Mesenchymal stem cell (in vitro differentiated cells and primary cell): Measurements from ENCODE around the gene F3.

ENCODE experiments used
- DNase-seq: peaks from one replicate; pipeline ENCODE4 v3.0.0-alpha.2; 2013
- H2AFZ ChIP-seq: one replicate; pipeline ENCODE4 v1.6.1; 2013; ENCODE audit warnings: low read depth, mild to moderate bottlenecking, control low read depth, inconsistent platforms, low read length, moderate library complexity
- H2AK5ac ChIP-seq: 2 replicates; pipeline ENCODE4 v1.6.1; 2013; ENCODE audit warnings: low read length, moderate library complexity, mild to moderate bottlenecking, inconsistent platforms; ENCODE audit not compliant: severe bottlenecking
- H2BK120ac ChIP-seq: one replicate; pipeline ENCODE4 v1.6.1; 2013; ENCODE audit warnings: low read depth, mild to moderate bottlenecking, inconsistent platforms, low read length, moderate library complexity
- H2BK12ac ChIP-seq, 2 experiments: one replicate each; pipeline ENCODE4 v1.6.1; 2013; ENCODE audit warnings: inconsistent platforms in 2 of 2, low read length in 2 of 2, mild to moderate bottlenecking in 2 of 2, moderate library complexity in 2 of 2, control low read depth in 1 of 2
- H2BK15ac ChIP-seq: one replicate; pipeline ENCODE4 v1.6.1; 2013; ENCODE audit warnings: mild to moderate bottlenecking, low read depth, inconsistent platforms; ENCODE audit not compliant: poor library complexity, severe bottlenecking
- H2BK5ac ChIP-seq: 2 replicates; pipeline ENCODE4 v1.6.1; 2013; ENCODE audit warnings: low read depth, mild to moderate bottlenecking, low read length, control low read depth, inconsistent platforms; ENCODE audit not compliant: poor library complexity, severe bottlenecking
- H3K14ac ChIP-seq, 2 experiments: one replicate each; pipeline ENCODE4 v1.6.1; 2013; ENCODE audit warnings: inconsistent platforms in 2 of 2, low read length in 2 of 2, control low read depth in 1 of 2, mild to moderate bottlenecking in 1 of 2, moderate library complexity in 1 of 2
- H3K18ac ChIP-seq, 2 experiments: one replicate each; pipeline ENCODE4 v1.6.1; 2013; ENCODE audit warnings: inconsistent platforms in 2 of 2, low read length in 2 of 2, control low read depth in 1 of 2, low read depth in 1 of 2, mild to moderate bottlenecking in 1 of 2
- H3K23ac ChIP-seq, 2 experiments: one replicate each; pipeline ENCODE4 v1.6.1; 2013; ENCODE audit warnings: inconsistent platforms in 2 of 2, low read length in 2 of 2, mild to moderate bottlenecking in 2 of 2, moderate library complexity in 2 of 2, control low read depth in 1 of 2
- H3K27ac ChIP-seq: 2 replicates; pipeline ENCODE4 v1.5.1; 2013; ENCODE audit warnings: mild to moderate bottlenecking, moderate library complexity, low read length, control low read depth, inconsistent platforms; ENCODE audit not compliant: poor library complexity, severe bottlenecking
- H3K27me3 ChIP-seq, 2 experiments: 2 replicates each; pipeline versions ENCODE4 v1.6.1 to v1.7.0; 2013; ENCODE audit warnings: low read length in 2 of 2, mild to moderate bottlenecking in 2 of 2, moderate library complexity in 2 of 2, control low read depth in 1 of 2, inconsistent platforms in 1 of 2; ENCODE audit not compliant: control insufficient read depth in 1 of 2, insufficient read depth in 1 of 2
- H3K36me3 ChIP-seq, 2 experiments: 2 replicates each; pipeline versions ENCODE4 v1.6.1 to v1.7.0; 2013; ENCODE audit warnings: low read length in 2 of 2, control low read depth in 1 of 2, inconsistent platforms in 1 of 2, low read depth in 1 of 2, mild to moderate bottlenecking in 1 of 2; ENCODE audit not compliant: insufficient read depth in 2 of 2, control insufficient read depth in 1 of 2
- H3K4ac ChIP-seq, 2 experiments: one replicate each; pipeline ENCODE4 v1.6.1; 2013; ENCODE audit warnings: inconsistent platforms in 2 of 2, low read length in 2 of 2, mild to moderate bottlenecking in 2 of 2, moderate library complexity in 2 of 2, control low read depth in 1 of 2, low read depth in 1 of 2
- H3K4me1 ChIP-seq: 2 replicates; pipeline ENCODE4 v1.6.1; 2013; ENCODE audit warnings: low read depth, low read length, control low read depth; ENCODE audit not compliant: control insufficient read depth, insufficient read depth
- H3K4me2 ChIP-seq: 2 replicates; pipeline ENCODE4 v1.6.1; 2013; ENCODE audit warnings: low read length, mild to moderate bottlenecking, inconsistent platforms; ENCODE audit not compliant: poor library complexity, severe bottlenecking
- H3K4me3 ChIP-seq, 2 experiments: 2 replicates each; pipeline versions ENCODE4 v1.5.1 to v1.7.0; 2013; ENCODE audit warnings: low read length in 2 of 2, mild to moderate bottlenecking in 2 of 2, control low read depth in 1 of 2, low read depth in 1 of 2; ENCODE audit not compliant: insufficient read depth in 1 of 2
- H3K79me1 ChIP-seq: replicated peaks from 2 replicates; pipeline ENCODE4 v1.6.1; 2013; ENCODE audit warnings: mild to moderate bottlenecking, control low read depth, low read length, inconsistent platforms; ENCODE audit not compliant: poor library complexity, severe bottlenecking
- H3K9ac ChIP-seq: 2 replicates; pipeline ENCODE4 v1.7.0; 2013; ENCODE audit warnings: mild to moderate bottlenecking, low read length, moderate library complexity
- H3K9me3 ChIP-seq: 2 replicates; pipeline ENCODE4 v1.7.0; 2013; ENCODE audit warnings: mild to moderate bottlenecking, low read length; ENCODE audit not compliant: control insufficient read depth
- H4K8ac ChIP-seq: one replicate; pipeline ENCODE4 v1.6.1; 2013; ENCODE audit warnings: inconsistent platforms, mild to moderate bottlenecking, low read length, moderate library complexity
- H4K91ac ChIP-seq: one replicate; pipeline ENCODE4 v1.6.1; 2013; ENCODE audit warnings: mild to moderate bottlenecking, low read length, inconsistent platforms
- WGBS: methylation state at CpG from one replicate; pipeline ENCODE4 v1.1.7; 2013; ENCODE audit warnings: mixed read lengths; 5-methylcytosine and 5-hydroxymethylcytosine counted together

The F3 gene

GRCh38 chr1:94560333-94560732 is 18.8 kb upstream of the F3 start:
- H3K9me3 ChIP-seq = no peaks in the 10 kb centered on the region
- H2BK15ac ChIP-seq = no peak overlapping the region
- H3K4me1 ChIP-seq = peaks cover 3% of the 10 kb centered on the region
- H3K27me3 ChIP-seq = no peaks in the 10 kb centered on the region
- H3K4ac ChIP-seq = no peak overlapping the region
- no peak overlapping the region for H3K23ac ChIP-seq
- no CpG with 5 or more reads among the region's 1 CpG for WGBS
- no peak overlapping the region for H4K8ac ChIP-seq
- H2BK5ac ChIP-seq = no peak overlapping the region
- peak overlapping the region; percentile 59 for H2BK120ac ChIP-seq
- no peak overlapping the region for H3K14ac ChIP-seq
- no peak overlapping the region for H4K91ac ChIP-seq
- no peaks in the 10 kb centered on the region for H3K79me1 ChIP-seq
- peak overlapping the region in 1 of 2 experiments; percentile 68 for H3K18ac ChIP-seq
- H3K27ac ChIP-seq = no peak overlapping the region
- no peak overlapping the region for H3K9ac ChIP-seq
- H3K36me3 ChIP-seq = no peaks in the 10 kb centered on the region
- no peak overlapping the region for H2BK12ac ChIP-seq
- H2AFZ ChIP-seq = no peak overlapping the region
- H2AK5ac ChIP-seq = no peak overlapping the region
- DNase-seq = no peak
- H3K4me2 ChIP-seq = no peak overlapping the region
- H3K4me3 ChIP-seq = no peak overlapping the region

- peaks cover 3% of the 10 kb centered on the region for H3K4me1 ChIP-seq
- no peak overlapping the region for H3K27ac ChIP-seq
- peak overlapping the region; percentile 3 for H2BK5ac ChIP-seq
- no peak overlapping the region for H2AK5ac ChIP-seq
- H3K4ac ChIP-seq = peak overlapping the region in 1 of 2 experiments; percentile 19
- no peak overlapping the region for H3K14ac ChIP-seq
- no peak overlapping the region for H2AFZ ChIP-seq
- H4K8ac ChIP-seq = peak overlapping the region; percentile 89
- 60% methylated on average over 1 of the region's 1 CpG for WGBS
- H3K4me3 ChIP-seq = no peak overlapping the region
- no peak overlapping the region for H3K23ac ChIP-seq
- H3K79me1 ChIP-seq = no peaks in the 10 kb centered on the region
- no peaks in the 10 kb centered on the region for H3K9me3 ChIP-seq
- H2BK120ac ChIP-seq = peak overlapping the region; percentile 59
- peak overlapping the region; percentile 23 for H2BK15ac ChIP-seq
- peak overlapping the region; percentile 68 to 71 for H3K18ac ChIP-seq
- no peaks in the 10 kb centered on the region for H3K27me3 ChIP-seq
- DNase-seq = no peak
- no peaks in the 10 kb centered on the region for H3K36me3 ChIP-seq
- no peak overlapping the region for H3K9ac ChIP-seq
- peak overlapping the region; percentile 23 for H4K91ac ChIP-seq
- no peak overlapping the region for H3K4me2 ChIP-seq
- peak overlapping the region in 1 of 2 experiments; percentile 82 for H2BK12ac ChIP-seq
Measured at GRCh38 chr1:94559921-94560320, 18.4 kb upstream of the F3 start.

DNA sequence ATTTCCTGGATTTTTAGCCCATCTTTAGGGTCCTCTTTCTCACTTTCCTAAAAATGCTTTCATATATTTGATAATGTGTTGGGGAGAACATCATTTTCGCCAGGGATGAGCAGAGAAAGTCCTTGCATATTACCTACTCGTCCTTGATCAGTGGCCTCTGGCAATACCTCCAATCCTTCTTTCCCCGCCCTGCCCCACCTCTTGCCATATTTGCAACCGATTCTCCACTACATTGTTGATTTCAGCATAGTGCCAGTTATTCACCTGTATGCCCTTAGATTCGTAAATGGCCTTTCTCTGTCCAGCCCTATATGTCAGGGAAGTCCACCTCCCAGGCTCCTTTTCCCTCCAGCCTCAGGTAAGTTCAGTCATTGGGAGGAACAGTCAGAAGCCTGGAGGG is 13.5 kb upstream of the F3 start:
- H3K27me3 ChIP-seq = no peaks in the 10 kb centered on the region
- no peaks in the 10 kb centered on the region for H3K9me3 ChIP-seq
- DNase-seq = no peak
- 97% methylated on average over 4 of the region's 5 CpGs for WGBS
- H3K79me1 ChIP-seq = no peaks in the 10 kb centered on the region
- H3K36me3 ChIP-seq = no peaks in the 10 kb centered on the region
- no peak overlapping the region for H4K91ac ChIP-seq
- peak overlapping the region; percentile 49 to 76 for H2BK12ac ChIP-seq
- H2AK5ac ChIP-seq = no peak overlapping the region
- H3K14ac ChIP-seq = no peak overlapping the region
- H2BK5ac ChIP-seq = no peak overlapping the region
- peak overlapping the region; percentile 2 to 16 for H3K18ac ChIP-seq
- no peak overlapping the region for H4K8ac ChIP-seq
- no peak overlapping the region for H3K4me2 ChIP-seq
- no peak overlapping the region for H2BK15ac ChIP-seq
- H3K27ac ChIP-seq = no peak overlapping the region
- H2AFZ ChIP-seq = no peak overlapping the region
- peak overlapping the region in 1 of 2 experiments; percentile 21 for H3K4ac ChIP-seq
- H3K23ac ChIP-seq = no peak overlapping the region
- peaks cover 6% of the 10 kb centered on the region for H3K4me1 ChIP-seq
- H3K4me3 ChIP-seq = no peak overlapping the region
- no peak overlapping the region for H3K9ac ChIP-seq
- H2BK120ac ChIP-seq = no peak overlapping the region

DNA sequence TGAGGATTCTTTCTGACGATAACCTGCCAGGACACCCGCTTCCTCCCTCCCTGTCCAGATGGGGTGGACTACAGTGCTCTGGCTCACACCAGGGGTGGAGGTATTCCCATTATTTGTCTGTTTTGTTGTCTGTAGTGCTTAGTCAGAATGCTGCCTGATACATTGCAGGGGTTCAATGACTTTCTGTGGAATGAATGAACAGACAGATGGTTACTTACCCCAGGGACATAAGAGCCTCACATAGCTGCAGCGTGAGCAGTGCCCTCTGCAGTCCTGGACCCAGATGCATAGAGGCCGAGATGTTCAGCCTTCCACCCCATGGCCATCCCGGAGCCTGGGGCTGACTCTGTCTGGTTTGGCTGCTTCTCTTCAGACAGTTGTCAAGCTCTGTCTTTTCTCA is 13.0 kb upstream of the F3 start:
- peak overlapping the region; percentile 4 to 86 for H2BK12ac ChIP-seq
- no peak overlapping the region for H3K14ac ChIP-seq
- WGBS = 81% methylated on average over 4 of the region's 5 CpGs
- H3K27ac ChIP-seq = no peak overlapping the region
- peaks cover 6% of the 10 kb centered on the region for H3K4me1 ChIP-seq
- H2BK5ac ChIP-seq = no peak overlapping the region
- DNase-seq = no peak
- no peaks in the 10 kb centered on the region for H3K36me3 ChIP-seq
- peak overlapping the region; percentile 47 for H4K91ac ChIP-seq
- H3K9ac ChIP-seq = no peak overlapping the region
- H2BK15ac ChIP-seq = peak overlapping the region; percentile 74
- H3K4me2 ChIP-seq = no peak overlapping the region
- no peaks in the 10 kb centered on the region for H3K27me3 ChIP-seq
- H2AK5ac ChIP-seq = no peak overlapping the region
- no peak overlapping the region for H4K8ac ChIP-seq
- peak overlapping the region; percentile 7 to 59 for H3K4ac ChIP-seq
- no peak overlapping the region for H2BK120ac ChIP-seq
- peak overlapping the region; percentile 82 to 83 for H3K18ac ChIP-seq
- no peak overlapping the region for H3K4me3 ChIP-seq
- H2AFZ ChIP-seq = no peak overlapping the region
- H3K9me3 ChIP-seq = no peaks in the 10 kb centered on the region
- no peaks in the 10 kb centered on the region for H3K79me1 ChIP-seq
- no peak overlapping the region for H3K23ac ChIP-seq
